ENCODE measurements around the gene NRIP3.
"Not testable (repeated sequence)": the region's sequence is repeated elsewhere in the genome, so short reads cannot be mapped to it uniquely, and the experiment has no call there.

The NRIP3 gene

GRCh38 chr11:8987446-8987845, 16.4 kb downstream of the NRIP3 start:
- TF ChIP-seq, protein P1, sequence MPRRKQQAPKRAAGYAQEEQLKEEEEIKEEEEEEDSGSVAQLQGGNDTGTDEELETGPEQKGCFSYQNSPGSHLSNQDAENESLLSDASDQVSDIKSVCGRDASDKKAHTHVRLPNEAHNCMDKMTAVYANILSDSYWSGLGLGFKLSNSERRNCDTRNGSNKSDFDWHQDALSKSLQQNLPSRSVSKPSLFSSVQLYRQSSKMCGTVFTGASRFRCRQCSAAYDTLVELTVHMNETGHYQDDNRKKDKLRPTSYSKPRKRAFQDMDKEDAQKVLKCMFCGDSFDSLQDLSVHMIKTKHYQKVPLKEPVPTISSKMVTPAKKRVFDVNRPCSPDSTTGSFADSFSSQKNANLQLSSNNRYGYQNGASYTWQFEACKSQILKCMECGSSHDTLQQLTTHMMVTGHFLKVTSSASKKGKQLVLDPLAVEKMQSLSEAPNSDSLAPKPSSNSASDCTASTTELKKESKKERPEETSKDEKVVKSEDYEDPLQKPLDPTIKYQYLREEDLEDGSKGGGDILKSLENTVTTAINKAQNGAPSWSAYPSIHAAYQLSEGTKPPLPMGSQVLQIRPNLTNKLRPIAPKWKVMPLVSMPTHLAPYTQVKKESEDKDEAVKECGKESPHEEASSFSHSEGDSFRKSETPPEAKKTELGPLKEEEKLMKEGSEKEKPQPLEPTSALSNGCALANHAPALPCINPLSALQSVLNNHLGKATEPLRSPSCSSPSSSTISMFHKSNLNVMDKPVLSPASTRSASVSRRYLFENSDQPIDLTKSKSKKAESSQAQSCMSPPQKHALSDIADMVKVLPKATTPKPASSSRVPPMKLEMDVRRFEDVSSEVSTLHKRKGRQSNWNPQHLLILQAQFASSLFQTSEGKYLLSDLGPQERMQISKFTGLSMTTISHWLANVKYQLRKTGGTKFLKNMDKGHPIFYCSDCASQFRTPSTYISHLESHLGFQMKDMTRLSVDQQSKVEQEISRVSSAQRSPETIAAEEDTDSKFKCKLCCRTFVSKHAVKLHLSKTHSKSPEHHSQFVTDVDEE (CRISPR knock-in tag; IDR thresholded peaks at IDR 0.05) = no peak
- no peak for TF ChIP-seq TOX (CRISPR knock-in tag; IDR thresholded peaks at IDR 0.05; ENCODE audit: borderline replicate concordance)
- TF ChIP-seq BACH2 (CRISPR knock-in tag; IDR thresholded peaks at IDR 0.05; ENCODE audit: borderline replicate concordance) = no peak
- TF ChIP-seq ESRRG (CRISPR knock-in tag; IDR thresholded peaks at IDR 0.05) = no peak
- TF ChIP-seq, protein P2, sequence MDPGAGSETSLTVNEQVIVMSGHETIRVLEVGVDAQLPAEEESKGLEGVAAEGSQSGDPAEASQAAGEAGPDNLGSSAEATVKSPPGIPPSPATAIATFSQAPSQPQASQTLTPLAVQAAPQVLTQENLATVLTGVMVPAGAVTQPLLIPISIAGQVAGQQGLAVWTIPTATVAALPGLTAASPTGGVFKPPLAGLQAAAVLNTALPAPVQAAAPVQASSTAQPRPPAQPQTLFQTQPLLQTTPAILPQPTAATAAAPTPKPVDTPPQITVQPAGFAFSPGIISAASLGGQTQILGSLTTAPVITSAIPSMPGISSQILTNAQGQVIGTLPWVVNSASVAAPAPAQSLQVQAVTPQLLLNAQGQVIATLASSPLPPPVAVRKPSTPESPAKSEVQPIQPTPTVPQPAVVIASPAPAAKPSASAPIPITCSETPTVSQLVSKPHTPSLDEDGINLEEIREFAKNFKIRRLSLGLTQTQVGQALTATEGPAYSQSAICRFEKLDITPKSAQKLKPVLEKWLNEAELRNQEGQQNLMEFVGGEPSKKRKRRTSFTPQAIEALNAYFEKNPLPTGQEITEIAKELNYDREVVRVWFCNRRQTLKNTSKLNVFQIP (CRISPR knock-in tag; IDR thresholded peaks at IDR 0.05; ENCODE audit: borderline replicate concordance, low read depth) = no peak
- TF ChIP-seq ZC3H10 (CRISPR knock-in tag; IDR thresholded peaks at IDR 0.05) = no peak
- TF ChIP-seq, protein P3, sequence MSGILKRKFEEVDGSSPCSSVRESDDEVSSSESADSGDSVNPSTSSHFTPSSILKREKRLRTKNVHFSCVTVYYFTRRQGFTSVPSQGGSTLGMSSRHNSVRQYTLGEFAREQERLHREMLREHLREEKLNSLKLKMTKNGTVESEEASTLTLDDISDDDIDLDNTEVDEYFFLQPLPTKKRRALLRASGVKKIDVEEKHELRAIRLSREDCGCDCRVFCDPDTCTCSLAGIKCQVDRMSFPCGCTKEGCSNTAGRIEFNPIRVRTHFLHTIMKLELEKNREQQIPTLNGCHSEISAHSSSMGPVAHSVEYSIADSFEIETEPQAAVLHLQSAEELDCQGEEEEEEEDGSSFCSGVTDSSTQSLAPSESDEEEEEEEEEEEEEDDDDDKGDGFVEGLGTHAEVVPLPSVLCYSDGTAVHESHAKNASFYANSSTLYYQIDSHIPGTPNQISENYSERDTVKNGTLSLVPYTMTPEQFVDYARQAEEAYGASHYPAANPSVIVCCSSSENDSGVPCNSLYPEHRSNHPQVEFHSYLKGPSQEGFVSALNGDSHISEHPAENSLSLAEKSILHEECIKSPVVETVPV (CRISPR knock-in tag; IDR thresholded peaks at IDR 0.05) = no peak
- TF ChIP-seq ZFP30 (CRISPR knock-in tag; IDR thresholded peaks at IDR 0.05) = no peak
- no peak for ATAC-seq

DNA sequence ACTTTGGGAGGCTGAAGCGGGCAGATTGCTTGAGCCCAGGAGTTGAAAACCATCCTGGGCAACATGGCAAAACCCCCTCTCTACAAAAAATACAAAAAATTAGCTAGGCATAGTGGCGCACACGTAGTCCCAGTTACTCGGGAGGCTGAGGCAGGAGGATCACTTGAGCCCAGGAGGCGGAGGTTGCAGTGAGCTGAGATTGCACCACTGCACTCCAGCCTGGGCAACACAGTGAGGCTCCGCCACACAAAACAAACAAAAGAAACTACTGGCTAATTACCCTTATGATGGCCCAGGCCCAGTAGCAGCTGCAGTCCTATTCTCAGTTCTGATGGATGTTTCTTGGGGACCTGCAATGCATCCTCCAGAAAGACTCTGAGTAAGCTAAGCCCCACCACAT, 17.0 kb downstream of the NRIP3 start:
- not testable (repeated sequence) for ATAC-seq

GRCh38 chr11:8985462-8985861, 18.3 kb downstream of the NRIP3 start:
- no peak for ATAC-seq
- no peak for TF ChIP-seq ZFP3 (CRISPR knock-in tag; IDR thresholded peaks at IDR 0.05)
- TF ChIP-seq TCF4 (CRISPR knock-in tag; IDR thresholded peaks at IDR 0.05; ENCODE audit: borderline replicate concordance) = no peak

- no peak for ATAC-seq
- no peak for TF ChIP-seq TCF4 (CRISPR knock-in tag; IDR thresholded peaks at IDR 0.05; ENCODE audit: borderline replicate concordance)
- no peak for TF ChIP-seq ZNF565 (CRISPR knock-in tag; conservative IDR thresholded peaks at IDR 0.05; ENCODE audit: low read depth)
- no peak for TF ChIP-seq CSDC2 (CRISPR knock-in tag; IDR thresholded peaks at IDR 0.05)
- no peak for TF ChIP-seq SNAI2 (CRISPR knock-in tag; IDR thresholded peaks at IDR 0.05)
- TF ChIP-seq, protein P4, sequence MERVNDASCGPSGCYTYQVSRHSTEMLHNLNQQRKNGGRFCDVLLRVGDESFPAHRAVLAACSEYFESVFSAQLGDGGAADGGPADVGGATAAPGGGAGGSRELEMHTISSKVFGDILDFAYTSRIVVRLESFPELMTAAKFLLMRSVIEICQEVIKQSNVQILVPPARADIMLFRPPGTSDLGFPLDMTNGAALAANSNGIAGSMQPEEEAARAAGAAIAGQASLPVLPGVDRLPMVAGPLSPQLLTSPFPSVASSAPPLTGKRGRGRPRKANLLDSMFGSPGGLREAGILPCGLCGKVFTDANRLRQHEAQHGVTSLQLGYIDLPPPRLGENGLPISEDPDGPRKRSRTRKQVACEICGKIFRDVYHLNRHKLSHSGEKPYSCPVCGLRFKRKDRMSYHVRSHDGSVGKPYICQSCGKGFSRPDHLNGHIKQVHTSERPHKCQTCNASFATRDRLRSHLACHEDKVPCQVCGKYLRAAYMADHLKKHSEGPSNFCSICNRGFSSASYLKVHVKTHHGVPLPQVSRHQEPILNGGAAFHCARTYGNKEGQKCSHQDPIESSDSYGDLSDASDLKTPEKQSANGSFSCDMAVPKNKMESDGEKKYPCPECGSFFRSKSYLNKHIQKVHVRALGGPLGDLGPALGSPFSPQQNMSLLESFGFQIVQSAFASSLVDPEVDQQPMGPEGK (CRISPR knock-in tag; IDR thresholded peaks at IDR 0.05; ENCODE audit: borderline replicate concordance) = no peak
- no peak for TF ChIP-seq ESRRG (CRISPR knock-in tag; IDR thresholded peaks at IDR 0.05)
- TF ChIP-seq, protein P1 (CRISPR knock-in tag; IDR thresholded peaks at IDR 0.05) = no peak
- TF ChIP-seq GLIS3 (CRISPR knock-in tag; IDR thresholded peaks at IDR 0.05) = no peak
- no peak for TF ChIP-seq ZNF8 (CRISPR knock-in tag; IDR thresholded peaks at IDR 0.05)
- no peak for TF ChIP-seq ZFP30 (CRISPR knock-in tag; IDR thresholded peaks at IDR 0.05)
- TF ChIP-seq CREB5 (CRISPR knock-in tag; IDR thresholded peaks at IDR 0.05; ENCODE audit: low read depth) = no peak
- TF ChIP-seq BACH2 (CRISPR knock-in tag; IDR thresholded peaks at IDR 0.05; ENCODE audit: borderline replicate concordance) = no peak
- no peak for TF ChIP-seq OSR1 (CRISPR knock-in tag; IDR thresholded peaks at IDR 0.05)
- TF ChIP-seq ARNTL (CRISPR knock-in tag; IDR thresholded peaks at IDR 0.05; ENCODE audit: borderline replicate concordance, low read depth) = no peak
- TF ChIP-seq ISL1 (CRISPR knock-in tag; IDR thresholded peaks at IDR 0.05) = no peak
- TF ChIP-seq ZFP3 (CRISPR knock-in tag; IDR thresholded peaks at IDR 0.05) = no peak
- TF ChIP-seq PPARA (CRISPR knock-in tag; IDR thresholded peaks at IDR 0.05; ENCODE audit: borderline replicate concordance) = no peak
These were observed 20.2 kb downstream of the NRIP3 start for GRCh38 chr11:8983552-8983951.
